SH-SY5Y (cell line): ENCODE data around the gene ATP5ME.

Experiments used
- GATA2 ChIP-seq: IDR thresholded peaks from 2 replicates; pipeline ENCODE4 v1.6.1; 2011; ENCODE audit warnings: mild to moderate bottlenecking, low read depth, low read length
- GATA3 ChIP-seq: IDR thresholded peaks from 2 replicates; pipeline ENCODE4 v1.6.1; 2011; ENCODE audit warnings: low read depth, mild to moderate bottlenecking, low read length, moderate library complexity

Gene ATP5ME

DNA sequence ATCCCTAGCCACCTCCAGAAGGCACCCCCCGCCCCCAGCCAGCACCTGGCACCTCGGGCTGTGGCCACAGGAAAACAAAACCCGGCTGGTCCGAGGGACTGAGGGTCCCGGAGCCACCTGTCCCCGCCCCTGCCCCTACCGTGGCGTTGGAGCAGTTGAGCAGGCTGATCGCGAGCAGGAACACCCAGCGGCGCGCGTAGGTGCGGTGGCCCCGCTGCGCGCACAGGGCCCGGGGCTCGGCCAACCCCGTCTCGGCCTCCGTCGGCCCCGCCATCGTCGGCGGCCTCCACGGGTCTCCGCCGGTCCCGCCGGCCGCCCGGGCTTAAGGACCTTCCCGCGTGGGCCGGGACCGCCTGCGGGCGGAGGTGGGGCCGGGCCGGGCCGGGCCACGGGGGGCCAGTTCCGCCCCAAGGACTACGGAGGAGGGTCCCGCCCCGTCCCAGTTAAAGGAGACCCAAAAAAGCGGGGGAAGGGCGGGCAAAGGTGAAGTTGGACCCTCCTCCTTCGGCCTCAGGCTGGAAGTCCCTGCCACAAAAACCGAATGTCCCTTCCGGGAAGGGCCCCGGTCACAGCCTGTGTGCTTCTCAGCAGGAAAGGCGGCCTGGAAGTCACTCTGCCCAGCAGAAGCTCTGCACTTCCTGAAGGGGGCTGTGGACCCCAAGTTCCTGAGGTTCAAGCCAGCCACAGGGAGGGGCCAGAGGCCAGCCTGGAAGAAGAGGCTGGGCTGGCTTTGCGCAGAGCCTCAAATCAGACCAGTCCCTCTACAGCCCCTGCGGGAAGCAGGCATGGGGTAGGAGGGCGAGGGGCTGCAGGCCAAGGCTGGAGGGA, 15.0 kb upstream of the ATP5ME start, which contains the start of gene SLC49A3:
Gene SLC49A3, minus strand, starts transcription at position 298 of the 828 bp plus-strand sequence. Its CDS starts 24 bp downstream, at position 274.
- TF ChIP-seq GATA3 (no peak), GATA2 (no peak)

DNA sequence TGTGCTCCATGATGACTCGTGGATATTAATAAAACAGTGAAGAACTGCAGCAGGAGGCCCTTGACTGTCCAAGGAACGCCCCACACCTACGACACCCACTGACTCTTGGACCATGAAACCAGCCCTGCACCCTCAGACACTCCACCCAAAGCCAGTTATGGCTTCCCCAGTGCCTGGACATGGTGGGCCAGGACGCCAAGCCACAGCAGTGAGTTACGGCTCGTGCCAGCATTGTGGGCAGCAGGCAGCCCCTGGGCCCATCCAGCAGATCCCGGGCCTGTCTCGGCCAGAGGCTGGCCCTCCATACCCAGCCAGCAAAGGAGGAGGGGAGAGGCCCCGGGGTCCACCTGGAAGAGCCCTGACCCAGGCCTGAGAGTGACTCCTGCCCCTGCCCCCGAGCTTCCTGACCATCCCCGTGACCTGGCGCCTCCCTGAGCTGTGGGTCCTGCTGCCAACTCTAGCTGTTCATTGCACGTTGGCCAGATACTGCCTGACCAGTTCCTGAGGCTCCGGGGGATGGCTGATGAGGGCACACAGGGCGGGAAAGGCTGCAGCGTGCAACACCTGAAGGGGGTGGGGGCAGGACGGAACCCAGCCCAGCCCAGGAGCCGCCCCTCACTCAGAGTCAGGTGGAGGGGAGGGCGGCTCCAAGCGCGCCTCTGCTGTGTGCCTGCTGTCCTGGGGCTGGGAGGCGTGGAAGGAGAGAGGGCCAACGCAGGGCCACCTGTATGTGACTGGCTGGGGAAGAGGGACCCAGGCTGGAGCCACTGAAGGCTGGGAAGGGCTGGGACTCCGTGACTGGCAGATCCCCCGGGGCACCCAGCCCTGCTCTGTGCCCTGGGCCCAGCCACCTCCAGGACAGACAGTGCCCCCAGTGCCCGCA, 14.1 kb upstream of the ATP5ME start:
- TF ChIP-seq GATA3, result no peak
- no peak for TF ChIP-seq GATA2

DNA sequence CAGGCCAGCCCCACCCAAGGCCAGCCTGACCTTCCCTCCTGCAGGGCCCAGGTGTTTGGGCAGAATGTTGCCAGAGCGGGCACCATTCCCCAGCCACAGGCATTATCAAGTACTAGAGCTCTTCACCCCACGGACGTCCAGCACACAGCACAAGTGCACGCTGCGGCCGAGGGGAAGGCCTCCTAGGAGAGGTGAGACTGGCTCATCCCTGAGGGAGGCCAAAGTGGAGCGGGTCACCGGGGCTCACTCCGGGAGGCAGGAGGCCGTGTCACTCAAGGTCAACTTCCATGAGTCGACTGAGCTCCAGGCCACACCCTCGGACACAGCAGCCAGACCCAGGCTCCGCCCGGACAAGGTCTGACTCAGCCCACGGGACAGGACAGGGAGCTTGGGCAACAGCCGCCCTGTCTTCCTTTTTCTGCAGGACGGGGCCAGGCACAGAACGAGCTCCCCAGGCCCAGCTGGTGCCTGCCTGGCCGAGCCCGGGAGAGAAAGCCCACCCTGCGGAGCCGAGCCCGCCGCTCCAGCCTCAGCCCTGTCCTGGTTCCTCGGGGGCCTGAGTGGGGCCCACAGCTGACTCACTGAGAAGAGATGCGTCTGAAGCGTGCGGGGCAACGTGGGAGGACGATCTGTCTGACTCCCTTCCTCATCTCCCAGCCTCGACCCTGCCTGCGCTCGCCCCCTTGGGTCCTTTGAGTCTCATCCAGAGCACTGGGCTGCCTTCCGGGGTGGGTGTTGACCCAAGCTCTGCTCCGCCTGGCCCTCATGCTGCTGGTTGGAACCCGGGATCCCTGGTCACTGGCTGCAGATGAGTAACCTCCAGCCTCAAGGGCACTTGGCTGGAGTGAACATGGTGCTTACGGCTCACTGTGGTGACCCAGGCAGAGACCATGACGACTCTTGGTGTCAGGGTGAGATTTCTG, 13.2 kb upstream of the ATP5ME start:
- TF ChIP-seq GATA2, result no peak
- no peak for TF ChIP-seq GATA3

DNA sequence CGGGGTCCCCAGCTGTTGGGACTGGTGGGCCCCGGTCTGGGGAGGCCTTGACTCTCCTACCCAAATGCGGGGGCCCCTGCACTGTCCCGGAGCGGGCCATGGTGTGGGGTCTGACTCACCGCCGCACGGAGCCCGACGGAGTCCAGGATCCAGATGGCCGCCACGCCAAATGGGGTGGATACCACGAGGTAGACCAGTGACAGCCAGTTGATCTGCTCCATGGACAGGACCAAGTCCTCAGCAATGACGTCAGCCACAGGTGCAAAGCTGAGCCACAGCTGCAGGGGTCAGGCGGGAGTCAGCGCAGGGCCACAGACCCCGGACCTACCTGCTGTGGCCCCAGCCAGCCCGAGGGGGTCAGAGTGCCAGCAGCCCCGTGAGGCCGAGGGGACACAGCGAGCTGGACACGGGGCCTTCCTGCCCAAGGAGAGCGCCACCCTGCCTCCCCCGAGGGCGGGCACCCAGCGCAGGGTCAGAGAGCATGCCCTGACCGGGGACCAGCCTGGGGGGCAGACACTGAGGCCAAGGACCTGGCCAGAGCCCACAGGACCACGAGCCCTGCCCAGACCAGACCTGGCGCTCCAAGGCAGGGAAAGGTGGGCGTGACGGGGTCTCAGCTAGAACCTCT, 12.5 kb upstream of the ATP5ME start:
- TF ChIP-seq GATA2 (no peak), GATA3 (no peak)

DNA sequence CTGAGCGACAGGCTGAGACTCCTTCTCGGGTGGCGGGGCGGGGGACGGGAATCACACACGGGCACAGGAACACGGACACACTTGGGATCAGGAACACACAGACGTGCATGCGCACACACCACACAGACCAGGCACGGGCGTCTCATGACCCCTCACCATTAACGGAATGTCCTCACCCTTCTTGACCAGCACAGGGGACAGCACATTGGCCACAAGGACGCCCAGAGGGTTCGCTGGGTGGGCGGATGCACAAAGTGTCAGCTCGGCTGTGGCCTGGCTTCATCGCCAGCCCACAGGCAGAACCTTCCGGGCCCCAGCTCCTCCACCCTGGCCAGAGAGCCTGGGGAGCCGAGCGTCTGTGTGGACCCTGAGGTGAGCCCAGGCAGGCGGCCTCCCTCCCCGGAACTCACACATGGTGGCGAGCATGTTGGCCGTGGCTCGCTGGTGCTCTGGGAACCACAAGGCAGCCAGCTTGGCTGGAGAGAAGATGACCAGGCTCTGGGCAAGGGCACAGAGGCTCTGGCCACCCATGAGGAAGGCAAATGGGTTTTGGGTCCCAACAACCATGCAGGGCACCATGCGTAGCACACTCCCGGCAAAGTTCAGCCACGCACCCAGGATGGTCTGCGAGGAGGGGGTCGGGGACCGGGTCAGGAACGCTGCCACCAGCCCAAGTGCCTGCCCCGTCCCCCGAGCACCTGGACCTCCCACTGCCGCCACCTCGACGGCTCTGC, 11.8 kb upstream of the ATP5ME start:
- TF ChIP-seq GATA2 (no peak), GATA3 (no peak)

DNA sequence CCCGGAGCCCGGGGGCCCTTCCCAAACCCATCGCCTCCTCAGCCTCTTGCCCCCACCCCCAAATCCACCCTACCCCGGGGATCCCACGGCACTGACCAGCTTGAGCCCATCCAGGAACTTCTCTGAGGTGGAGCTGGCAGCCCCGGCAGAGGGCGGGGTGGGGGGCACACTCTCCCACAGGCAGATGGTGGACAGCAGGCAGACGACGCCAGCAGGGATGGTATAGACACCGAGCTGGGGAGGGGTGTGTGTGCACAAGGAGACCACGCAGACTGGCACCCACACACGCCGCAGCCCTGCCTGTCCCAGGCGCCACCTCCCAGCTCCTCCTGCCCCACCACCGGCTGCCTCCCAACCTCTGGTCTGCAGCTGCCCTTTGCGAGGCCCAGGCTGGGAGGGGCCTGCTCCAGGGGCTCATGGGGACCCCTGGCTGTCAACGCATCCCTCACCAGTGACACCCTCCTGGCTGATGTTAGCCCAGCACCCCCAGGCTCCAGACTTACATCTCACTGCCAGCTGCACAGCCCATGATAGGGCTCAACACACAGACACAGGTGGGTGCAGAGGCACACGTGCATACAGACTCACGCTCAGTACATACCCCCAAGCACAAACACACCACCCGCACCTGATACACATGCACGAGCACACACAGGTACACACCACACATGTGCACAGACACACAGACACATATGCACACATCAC, 10.7 kb upstream of the ATP5ME start:
- no peak for TF ChIP-seq GATA2
- TF ChIP-seq GATA3, result no peak

DNA sequence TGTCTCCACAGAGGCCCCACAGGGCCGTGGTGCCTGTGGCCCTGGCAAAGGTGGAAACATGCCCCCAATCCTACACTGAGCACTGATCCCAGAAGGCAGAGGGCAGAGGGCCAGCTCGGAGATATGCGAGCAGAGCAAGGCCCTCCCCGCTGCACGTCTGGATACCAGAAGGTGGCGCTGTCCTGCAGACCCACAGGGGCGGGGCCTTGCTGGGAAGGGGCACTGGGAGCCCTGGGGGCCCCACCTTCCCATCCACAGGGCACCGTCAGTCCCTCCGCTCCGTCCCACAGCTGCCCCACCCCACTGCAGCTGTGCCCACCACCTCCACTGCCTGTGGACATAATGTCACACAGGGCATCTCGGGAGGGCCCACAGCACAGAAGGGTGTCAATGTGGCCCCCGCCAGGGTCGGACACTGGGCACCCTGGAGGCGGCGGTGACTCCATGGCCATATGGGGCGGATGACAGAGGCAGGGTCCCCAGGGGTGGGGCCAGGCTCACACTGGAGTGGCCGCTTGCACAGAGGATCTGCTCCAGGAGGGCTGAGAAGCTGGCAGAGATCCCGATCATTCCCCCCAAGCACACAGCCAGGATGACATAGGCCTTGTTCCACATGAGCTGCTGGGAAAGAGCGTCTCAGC, 10.0 kb upstream of the ATP5ME start:
- TF ChIP-seq GATA3, result no peak
- TF ChIP-seq GATA2, result no peak

DNA sequence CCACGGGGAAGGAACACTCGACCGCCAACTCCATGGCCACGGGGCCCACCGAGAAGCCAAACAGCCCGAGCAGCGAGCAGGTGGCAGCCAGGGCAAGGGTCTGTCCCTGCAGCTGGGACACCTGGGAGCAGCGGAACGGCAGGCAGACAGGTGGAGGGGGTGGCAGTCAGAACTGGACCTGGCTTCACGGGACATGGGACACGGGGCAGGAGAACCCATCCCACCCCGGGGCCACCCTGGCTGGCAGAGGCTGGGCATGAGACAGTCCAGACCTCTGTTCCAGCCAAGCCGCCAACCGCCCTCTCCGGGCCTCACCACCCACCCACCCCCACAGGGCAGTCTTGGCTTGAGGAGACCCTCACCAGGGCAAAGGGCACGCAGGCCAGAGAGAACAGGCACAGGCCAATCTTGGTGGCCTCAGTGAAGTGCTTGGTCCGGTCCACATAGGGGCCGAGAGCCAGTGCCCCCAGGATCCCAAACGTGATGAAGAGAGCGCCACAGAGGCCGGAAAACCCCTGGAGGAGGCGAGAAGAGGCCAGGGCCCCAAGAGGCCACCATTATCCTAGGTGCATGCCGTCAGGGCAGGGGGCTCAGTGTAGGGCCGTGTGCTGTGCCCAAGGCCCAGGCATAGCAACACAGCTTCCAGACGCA, 9.3 kb upstream of the ATP5ME start:
- TF ChIP-seq GATA2 (no peak), GATA3 (no peak)

DNA sequence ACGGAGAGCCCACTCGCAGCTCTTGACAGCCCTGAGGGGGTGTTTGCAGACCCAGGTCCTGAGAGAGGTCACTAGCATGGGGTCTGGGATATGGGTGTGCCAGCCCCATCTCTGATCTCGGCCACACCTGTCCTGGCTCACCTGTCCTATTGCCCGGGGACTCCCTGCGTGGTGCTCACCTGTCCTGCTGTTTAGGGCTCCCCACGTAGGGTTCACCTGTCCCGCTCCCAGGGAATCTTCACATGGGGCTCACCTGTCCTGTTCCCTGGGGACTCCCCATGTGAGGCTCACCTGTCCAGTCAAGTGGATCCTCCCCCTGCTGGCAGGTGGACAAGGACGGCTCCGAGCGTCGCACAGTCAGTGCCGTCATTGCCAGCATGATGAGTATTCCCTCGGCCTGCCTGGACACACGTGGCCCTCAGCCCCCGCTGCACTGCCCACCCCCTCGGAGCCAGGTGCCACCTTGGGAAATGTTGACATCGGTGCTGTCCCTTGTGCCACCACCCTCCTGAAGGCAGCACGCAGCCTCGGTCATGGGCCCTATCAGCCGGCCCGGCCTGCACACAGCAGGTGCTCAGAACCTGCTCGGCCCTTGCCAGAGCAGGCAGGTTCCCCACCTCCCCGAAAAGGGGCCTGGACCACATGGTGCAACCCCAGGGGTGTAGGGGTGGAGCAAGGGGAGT, 8.6 kb upstream of the ATP5ME start:
- TF ChIP-seq GATA3 (no peak), GATA2 (no peak)

DNA sequence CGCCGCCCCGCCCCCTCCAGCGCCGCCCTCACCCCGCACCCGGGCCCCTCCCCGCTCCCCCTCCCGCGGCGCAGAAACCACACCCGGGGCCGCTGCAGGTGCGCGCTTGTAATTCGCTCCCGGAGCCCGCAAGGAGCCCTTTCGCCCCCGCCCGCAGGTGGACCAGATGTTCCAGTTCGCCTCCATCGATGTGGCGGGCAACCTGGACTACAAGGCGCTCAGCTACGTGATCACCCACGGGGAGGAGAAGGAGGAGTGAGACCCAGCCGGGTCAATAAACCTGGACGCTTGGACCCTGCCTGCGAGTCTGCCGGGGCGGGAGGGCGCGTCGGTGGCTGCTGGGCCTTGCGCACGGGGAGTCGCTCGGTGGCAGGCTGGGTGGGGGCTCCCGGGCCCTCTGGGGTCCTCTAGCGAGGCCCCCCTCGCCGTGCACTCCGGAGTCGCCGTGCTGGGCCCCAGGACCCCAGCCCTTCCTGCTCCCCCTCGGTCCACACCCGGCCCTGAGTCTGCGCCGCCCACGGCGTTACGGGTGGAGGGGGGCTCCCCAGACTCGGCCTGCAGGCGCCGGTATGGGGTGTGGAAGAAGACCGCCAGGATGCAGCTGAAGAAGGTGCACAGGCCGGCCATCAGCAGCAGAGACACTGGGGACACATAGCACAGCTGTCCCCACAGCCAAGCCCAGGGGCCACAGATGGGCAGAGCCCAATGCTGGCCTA, 7.8 kb upstream of the ATP5ME start:
- TF ChIP-seq GATA3 (no peak), GATA2 (no peak)
